Activated naive CD8-positive, alpha-beta T cell (primary cell): ENCODE results near the gene ADRM1.

Experiments used
- H3K27ac Mint-ChIP-seq: one replicate; pipeline ENCODE4 v1.8.0; 2021; ENCODE audit warnings: mixed read lengths
- H3K27me3 Mint-ChIP-seq: one replicate; pipeline ENCODE4 v1.8.0; 2021; ENCODE audit warnings: mixed read lengths
- H3K36me3 Mint-ChIP-seq: one replicate; pipeline ENCODE4 v1.8.0; 2021; ENCODE audit warnings: mixed read lengths
- H3K4me1 Mint-ChIP-seq: one replicate; pipeline ENCODE4 v1.8.0; 2021; ENCODE audit warnings: low read depth, mixed read lengths
- H3K4me3 Mint-ChIP-seq: one replicate; pipeline ENCODE4 v1.8.0; 2021; ENCODE audit warnings: mild to moderate bottlenecking, mixed read lengths
- H3K9me3 Mint-ChIP-seq: one replicate; pipeline ENCODE4 v1.8.0; 2021; ENCODE audit warnings: low read depth, mixed read lengths

The ADRM1 gene

GRCh38 chr20:62319346-62319909 is 16.6 kb downstream of the ADRM1 start:
- no peaks in the 10 kb centered on the region for H3K4me1 Mint-ChIP-seq
- H3K36me3 Mint-ChIP-seq = no peaks in the 10 kb centered on the region
- H3K27ac Mint-ChIP-seq = no peak overlapping the region
- H3K4me3 Mint-ChIP-seq = no peak overlapping the region
- H3K9me3 Mint-ChIP-seq = no peaks in the 10 kb centered on the region
- no peaks in the 10 kb centered on the region for H3K27me3 Mint-ChIP-seq

GRCh38 chr20:62320581-62321354 is 18.0 kb downstream of the ADRM1 start:
- no peak overlapping the region for H3K4me3 Mint-ChIP-seq
- H3K27me3 Mint-ChIP-seq = no peaks in the 10 kb centered on the region
- H3K4me1 Mint-ChIP-seq = no peaks in the 10 kb centered on the region
- H3K9me3 Mint-ChIP-seq = no peaks in the 10 kb centered on the region
- H3K27ac Mint-ChIP-seq = no peak overlapping the region
- H3K36me3 Mint-ChIP-seq = no peaks in the 10 kb centered on the region

DNA sequence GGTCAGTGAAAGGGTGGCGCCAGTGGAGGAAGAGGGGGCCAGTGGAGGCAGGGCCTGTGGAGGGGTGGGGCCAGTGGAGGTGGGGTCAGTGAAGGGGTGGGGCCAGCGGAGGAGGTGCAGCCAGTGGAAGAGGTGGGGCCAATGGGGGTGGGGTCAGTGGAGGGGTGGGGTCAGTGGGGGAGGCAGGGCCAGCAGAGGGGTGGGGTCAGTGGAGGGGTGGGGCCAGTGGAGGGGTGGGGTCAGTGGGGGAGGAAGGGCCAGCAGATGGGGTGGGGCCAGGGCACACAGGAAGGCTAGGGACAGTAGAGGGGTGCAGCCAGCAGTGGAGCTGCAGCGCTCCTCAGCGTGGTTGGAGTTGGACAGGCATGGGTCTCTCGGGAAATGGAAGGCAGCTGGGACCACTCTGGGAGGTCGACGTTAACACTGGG is 18.7 kb downstream of the ADRM1 start:
- Mint-ChIP-seq H3K4me3 (no peak overlapping the region), H3K27me3 (no peaks in the 10 kb centered on the region), H3K36me3 (no peaks in the 10 kb centered on the region), H3K27ac (no peak overlapping the region), H3K4me1 (no peaks in the 10 kb centered on the region), H3K9me3 (no peaks in the 10 kb centered on the region)

DNA sequence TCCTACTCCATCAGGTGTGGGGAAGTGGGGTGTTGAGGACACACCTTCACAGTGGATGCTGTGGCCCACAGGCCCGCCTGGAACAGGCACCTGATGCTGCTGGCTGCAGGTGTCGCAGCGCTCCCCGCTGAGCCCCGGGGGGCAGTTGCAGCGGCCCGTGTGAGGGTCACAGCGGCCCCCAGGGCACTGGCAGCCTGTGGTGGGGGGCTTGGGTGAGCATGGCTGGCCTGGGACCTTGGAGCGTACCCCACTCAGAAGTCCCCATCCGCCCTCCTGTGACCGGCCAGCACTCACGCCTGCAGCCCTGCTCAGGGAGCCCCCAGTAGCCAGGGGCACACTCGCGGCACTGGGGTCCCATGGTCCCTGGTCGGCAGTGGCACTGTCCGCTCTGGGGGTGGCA is 19.2 kb downstream of the ADRM1 start:
- Mint-ChIP-seq H3K36me3 (no peaks in the 10 kb centered on the region), H3K27ac (no peak overlapping the region), H3K27me3 (no peaks in the 10 kb centered on the region), H3K4me1 (no peaks in the 10 kb centered on the region), H3K4me3 (no peak overlapping the region), H3K9me3 (no peaks in the 10 kb centered on the region)

- no peaks in the 10 kb centered on the region for H3K36me3 Mint-ChIP-seq
- no peaks in the 10 kb centered on the region for H3K4me1 Mint-ChIP-seq
- no peak overlapping the region for H3K4me3 Mint-ChIP-seq
These were observed 19.8 kb downstream of the ADRM1 start for GRCh38 chr20:62322492-62323041.

GRCh38 chr20:62323146-62323979 is 20.6 kb downstream of the ADRM1 start:
- Mint-ChIP-seq H3K4me3 (no peak overlapping the region), H3K9me3 (no peaks in the 10 kb centered on the region), H3K27me3 (no peaks in the 10 kb centered on the region), H3K36me3 (no peaks in the 10 kb centered on the region), H3K27ac (no peak overlapping the region), H3K4me1 (no peaks in the 10 kb centered on the region)

More at GRCh38 chr20:62322492-62323041, 19.8 kb downstream of the ADRM1 start:
- H3K9me3 Mint-ChIP-seq = no peaks in the 10 kb centered on the region
- no peaks in the 10 kb centered on the region for H3K27me3 Mint-ChIP-seq
- no peak overlapping the region for H3K27ac Mint-ChIP-seq

DNA sequence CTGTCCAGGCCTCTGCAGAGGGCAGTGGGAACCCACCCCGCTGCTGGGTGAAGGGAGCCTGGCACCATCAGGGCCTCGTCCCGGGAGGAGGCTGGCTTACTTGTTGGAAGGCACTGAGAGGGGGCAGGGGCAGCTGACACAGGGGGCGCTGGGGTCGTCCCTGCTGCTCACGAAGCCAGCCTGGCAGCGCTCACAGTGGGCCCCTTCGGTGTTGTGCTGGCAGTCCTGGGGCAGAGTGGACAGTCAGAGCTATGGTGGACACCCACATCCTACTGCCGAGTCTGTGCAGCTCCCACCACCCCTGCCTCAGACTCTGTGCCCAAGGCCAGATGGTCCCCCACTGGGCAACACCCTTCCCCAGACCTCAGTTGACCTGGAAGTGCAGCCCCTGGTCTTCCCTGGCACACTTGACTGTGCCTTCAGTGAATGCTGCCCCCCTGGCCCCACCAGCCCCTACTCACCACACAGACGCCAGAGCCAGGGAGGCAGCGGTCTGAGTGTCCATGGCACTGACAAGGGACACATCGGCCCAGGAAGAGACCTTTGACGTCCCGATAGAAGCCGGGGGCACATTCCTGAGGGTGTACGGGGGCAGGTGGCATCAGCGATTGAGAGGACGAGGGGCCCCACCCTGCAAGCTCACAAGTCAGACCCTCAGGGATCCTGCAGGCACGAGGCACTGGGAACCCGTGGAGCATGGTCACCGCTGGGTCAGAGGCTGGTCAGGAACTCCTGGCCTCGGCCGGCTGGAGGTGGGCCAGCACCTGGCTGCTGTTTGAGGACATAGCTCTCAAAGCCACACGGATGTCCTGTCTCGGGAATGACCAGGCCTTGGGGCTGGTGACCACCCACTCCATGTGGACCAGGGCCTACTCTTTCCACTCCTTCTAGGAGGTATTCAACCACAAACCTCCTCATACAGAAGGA is 21.4 kb downstream of the ADRM1 start:
- no peak overlapping the region for H3K4me3 Mint-ChIP-seq
- H3K27ac Mint-ChIP-seq = no peak overlapping the region
- H3K27me3 Mint-ChIP-seq = no peaks in the 10 kb centered on the region
- H3K9me3 Mint-ChIP-seq = no peaks in the 10 kb centered on the region
- H3K4me1 Mint-ChIP-seq = no peaks in the 10 kb centered on the region
- no peaks in the 10 kb centered on the region for H3K36me3 Mint-ChIP-seq

GRCh38 chr20:62325172-62325905 is 22.5 kb downstream of the ADRM1 start:
- Mint-ChIP-seq H3K27me3 (no peaks in the 10 kb centered on the region), H3K4me1 (no peaks in the 10 kb centered on the region), H3K36me3 (no peaks in the 10 kb centered on the region), H3K9me3 (no peaks in the 10 kb centered on the region), H3K4me3 (no peak overlapping the region), H3K27ac (no peak overlapping the region)

GRCh38 chr20:62326559-62326958 is 23.8 kb downstream of the ADRM1 start:
- Mint-ChIP-seq H3K9me3 (no peaks in the 10 kb centered on the region), H3K4me3 (no peak overlapping the region), H3K36me3 (no peaks in the 10 kb centered on the region), H3K27me3 (no peaks in the 10 kb centered on the region), H3K4me1 (no peaks in the 10 kb centered on the region), H3K27ac (no peak overlapping the region)

DNA sequence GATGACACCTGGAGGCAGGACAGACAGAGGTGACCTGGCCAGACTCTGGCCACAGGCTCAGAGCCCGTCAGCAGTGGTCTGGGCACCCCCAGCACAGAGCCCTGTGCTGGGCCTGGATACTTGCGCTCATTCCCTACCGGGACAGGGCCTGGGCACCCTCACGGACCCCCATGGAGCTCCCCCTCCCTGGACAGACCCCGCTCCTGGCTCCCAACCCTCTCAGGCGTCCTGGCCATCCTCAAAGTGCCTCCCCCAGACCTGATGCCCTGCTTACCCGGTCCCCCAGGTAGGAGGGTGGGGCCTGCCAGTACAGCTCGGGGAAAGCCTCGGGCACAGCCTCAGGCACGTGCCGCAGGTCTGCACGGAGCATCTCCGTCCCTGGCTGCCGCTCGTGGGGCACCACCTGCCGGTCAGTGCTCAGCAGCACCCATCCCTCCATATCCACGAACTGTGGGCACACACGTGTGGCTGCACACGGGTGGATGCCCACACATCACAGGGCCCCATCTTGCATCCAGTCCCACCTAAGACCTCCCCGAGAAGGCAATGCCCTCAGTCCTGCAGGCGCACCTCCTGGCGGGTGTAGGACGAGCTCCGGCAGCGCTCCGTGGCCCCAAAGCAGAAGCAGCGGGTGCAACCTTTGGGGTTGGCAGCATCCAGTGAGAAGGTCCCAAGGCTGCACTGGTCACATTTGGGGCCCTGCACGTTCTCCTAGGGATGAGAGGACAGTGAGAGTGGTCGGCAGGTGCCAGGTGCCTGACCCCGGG is 24.3 kb downstream of the ADRM1 start:
- no peaks in the 10 kb centered on the region for H3K4me1 Mint-ChIP-seq
- H3K36me3 Mint-ChIP-seq = no peaks in the 10 kb centered on the region
- H3K4me3 Mint-ChIP-seq = no peak overlapping the region
- no peaks in the 10 kb centered on the region for H3K27me3 Mint-ChIP-seq
- H3K9me3 Mint-ChIP-seq = no peaks in the 10 kb centered on the region
- H3K27ac Mint-ChIP-seq = no peak overlapping the region

DNA sequence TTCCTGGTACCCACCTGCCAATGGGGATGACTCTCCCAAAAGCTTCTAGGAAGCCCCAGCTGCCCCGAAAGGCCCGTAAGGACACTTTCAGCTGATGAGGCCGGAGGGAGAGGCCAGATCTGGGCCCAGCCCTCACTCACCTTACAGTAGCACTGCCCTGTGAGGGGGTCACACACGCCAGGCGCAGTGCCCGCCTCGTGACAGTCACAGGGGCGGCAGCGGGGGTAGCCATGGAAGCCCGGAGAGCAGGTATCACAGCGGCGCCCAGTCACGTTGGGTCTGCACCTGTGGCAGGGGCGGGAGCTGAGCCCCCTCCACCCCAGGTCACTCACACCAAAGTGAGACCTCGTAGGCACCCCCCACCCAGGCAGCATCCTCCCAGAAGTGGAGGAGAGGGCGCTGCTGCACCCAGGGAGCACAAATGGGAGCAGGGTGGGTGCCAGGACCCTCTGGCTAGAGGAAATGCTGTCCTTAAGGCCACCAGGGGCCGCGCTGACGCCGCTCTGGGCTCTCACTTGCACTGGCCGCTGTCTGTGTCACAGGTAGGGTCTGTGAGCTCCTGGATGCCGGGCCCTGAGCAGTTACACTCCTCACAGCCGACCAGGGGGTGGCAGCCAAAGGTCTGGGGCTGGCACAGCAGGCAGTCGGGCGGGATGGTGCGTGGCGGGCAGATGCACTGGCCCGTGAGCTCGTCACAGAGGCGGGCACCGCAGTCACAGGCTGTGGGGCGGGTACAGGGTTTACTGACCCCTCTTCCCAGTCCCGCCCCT is 25.1 kb downstream of the ADRM1 start:
- no peak overlapping the region for H3K4me3 Mint-ChIP-seq
- no peaks in the 10 kb centered on the region for H3K36me3 Mint-ChIP-seq
- H3K27ac Mint-ChIP-seq = no peak overlapping the region
- no peaks in the 10 kb centered on the region for H3K9me3 Mint-ChIP-seq
- H3K4me1 Mint-ChIP-seq = no peaks in the 10 kb centered on the region
- H3K27me3 Mint-ChIP-seq = no peaks in the 10 kb centered on the region

- Mint-ChIP-seq H3K36me3 (no peaks in the 10 kb centered on the region), H3K4me3 (no peak overlapping the region), H3K4me1 (no peaks in the 10 kb centered on the region), H3K27ac (no peak overlapping the region), H3K27me3 (no peaks in the 10 kb centered on the region), H3K9me3 (no peaks in the 10 kb centered on the region)
These were observed 26.0 kb downstream of the ADRM1 start for GRCh38 chr20:62328684-62329388.
